ENCODE measurements around the gene PTGS1.

GRCh38 chr9:122364117-122364782 is 6.6 kb upstream of the PTGS1 start:
- TF ChIP-seq ELK1 (IDR thresholded peaks at IDR 0.05; ENCODE audit: low read depth, low read length) (no peak), POLR2A (IDR thresholded peaks at IDR 0.05; ENCODE audit: low read length) (no peak)
- TF ChIP-seq, protein P1, sequence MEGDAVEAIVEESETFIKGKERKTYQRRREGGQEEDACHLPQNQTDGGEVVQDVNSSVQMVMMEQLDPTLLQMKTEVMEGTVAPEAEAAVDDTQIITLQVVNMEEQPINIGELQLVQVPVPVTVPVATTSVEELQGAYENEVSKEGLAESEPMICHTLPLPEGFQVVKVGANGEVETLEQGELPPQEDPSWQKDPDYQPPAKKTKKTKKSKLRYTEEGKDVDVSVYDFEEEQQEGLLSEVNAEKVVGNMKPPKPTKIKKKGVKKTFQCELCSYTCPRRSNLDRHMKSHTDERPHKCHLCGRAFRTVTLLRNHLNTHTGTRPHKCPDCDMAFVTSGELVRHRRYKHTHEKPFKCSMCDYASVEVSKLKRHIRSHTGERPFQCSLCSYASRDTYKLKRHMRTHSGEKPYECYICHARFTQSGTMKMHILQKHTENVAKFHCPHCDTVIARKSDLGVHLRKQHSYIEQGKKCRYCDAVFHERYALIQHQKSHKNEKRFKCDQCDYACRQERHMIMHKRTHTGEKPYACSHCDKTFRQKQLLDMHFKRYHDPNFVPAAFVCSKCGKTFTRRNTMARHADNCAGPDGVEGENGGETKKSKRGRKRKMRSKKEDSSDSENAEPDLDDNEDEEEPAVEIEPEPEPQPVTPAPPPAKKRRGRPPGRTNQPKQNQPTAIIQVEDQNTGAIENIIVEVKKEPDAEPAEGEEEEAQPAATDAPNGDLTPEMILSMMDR (IDR thresholded peaks at IDR 0.05) = no peak
- TF ChIP-seq, protein P2, sequence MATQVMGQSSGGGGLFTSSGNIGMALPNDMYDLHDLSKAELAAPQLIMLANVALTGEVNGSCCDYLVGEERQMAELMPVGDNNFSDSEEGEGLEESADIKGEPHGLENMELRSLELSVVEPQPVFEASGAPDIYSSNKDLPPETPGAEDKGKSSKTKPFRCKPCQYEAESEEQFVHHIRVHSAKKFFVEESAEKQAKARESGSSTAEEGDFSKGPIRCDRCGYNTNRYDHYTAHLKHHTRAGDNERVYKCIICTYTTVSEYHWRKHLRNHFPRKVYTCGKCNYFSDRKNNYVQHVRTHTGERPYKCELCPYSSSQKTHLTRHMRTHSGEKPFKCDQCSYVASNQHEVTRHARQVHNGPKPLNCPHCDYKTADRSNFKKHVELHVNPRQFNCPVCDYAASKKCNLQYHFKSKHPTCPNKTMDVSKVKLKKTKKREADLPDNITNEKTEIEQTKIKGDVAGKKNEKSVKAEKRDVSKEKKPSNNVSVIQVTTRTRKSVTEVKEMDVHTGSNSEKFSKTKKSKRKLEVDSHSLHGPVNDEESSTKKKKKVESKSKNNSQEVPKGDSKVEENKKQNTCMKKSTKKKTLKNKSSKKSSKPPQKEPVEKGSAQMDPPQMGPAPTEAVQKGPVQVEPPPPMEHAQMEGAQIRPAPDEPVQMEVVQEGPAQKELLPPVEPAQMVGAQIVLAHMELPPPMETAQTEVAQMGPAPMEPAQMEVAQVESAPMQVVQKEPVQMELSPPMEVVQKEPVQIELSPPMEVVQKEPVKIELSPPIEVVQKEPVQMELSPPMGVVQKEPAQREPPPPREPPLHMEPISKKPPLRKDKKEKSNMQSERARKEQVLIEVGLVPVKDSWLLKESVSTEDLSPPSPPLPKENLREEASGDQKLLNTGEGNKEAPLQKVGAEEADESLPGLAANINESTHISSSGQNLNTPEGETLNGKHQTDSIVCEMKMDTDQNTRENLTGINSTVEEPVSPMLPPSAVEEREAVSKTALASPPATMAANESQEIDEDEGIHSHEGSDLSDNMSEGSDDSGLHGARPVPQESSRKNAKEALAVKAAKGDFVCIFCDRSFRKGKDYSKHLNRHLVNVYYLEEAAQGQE (IDR thresholded peaks at IDR 0.05) = no peak
